Measurements from ENCODE around the gene PYDC1.
"Not testable (repeated sequence)": the region's sequence is repeated elsewhere in the genome, so short reads cannot be mapped to it uniquely, and the experiment has no call there.

PYDC1 gene

DNA sequence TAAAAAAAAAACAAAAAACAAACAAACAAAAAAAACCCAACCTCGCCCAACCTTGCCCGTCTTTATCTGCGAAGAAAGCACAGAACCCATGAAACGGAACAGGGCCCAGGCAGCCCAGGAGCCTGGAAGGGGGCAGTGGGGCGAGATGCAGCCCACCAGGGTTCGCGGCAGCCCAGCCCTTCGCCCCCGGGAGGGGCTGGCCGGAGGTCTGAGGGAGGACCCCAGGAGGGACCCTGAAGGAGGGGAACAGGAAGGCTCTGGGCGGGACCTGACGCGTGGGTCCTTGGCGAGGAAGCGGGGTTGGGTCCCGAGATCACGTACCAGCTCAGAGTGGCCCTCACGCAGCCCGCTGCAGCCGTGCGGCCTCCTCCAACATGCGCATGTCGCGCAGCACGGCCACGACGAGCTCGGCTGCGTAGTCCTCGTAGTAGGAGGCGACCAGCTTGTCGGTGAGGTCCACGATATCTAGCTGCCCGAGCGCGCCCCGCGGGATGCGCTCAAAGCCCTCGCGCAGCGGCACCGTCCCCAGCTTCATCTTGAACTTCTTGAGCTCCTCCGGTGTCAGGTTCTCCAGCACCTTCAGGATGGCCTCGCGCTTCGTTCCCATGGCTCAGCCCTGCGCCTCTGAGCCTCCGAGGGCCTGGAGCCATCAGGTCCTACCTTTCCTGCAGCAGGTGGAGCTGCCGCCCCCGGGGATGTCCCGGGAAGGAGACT is at the start of gene PYDC1:
Gene PYDC1 (minus strand): TSS at position 714 of the 714 bp plus-strand sequence. CDS start 107 bp downstream, at position 607.
- DNase-seq, result no peak

DNA sequence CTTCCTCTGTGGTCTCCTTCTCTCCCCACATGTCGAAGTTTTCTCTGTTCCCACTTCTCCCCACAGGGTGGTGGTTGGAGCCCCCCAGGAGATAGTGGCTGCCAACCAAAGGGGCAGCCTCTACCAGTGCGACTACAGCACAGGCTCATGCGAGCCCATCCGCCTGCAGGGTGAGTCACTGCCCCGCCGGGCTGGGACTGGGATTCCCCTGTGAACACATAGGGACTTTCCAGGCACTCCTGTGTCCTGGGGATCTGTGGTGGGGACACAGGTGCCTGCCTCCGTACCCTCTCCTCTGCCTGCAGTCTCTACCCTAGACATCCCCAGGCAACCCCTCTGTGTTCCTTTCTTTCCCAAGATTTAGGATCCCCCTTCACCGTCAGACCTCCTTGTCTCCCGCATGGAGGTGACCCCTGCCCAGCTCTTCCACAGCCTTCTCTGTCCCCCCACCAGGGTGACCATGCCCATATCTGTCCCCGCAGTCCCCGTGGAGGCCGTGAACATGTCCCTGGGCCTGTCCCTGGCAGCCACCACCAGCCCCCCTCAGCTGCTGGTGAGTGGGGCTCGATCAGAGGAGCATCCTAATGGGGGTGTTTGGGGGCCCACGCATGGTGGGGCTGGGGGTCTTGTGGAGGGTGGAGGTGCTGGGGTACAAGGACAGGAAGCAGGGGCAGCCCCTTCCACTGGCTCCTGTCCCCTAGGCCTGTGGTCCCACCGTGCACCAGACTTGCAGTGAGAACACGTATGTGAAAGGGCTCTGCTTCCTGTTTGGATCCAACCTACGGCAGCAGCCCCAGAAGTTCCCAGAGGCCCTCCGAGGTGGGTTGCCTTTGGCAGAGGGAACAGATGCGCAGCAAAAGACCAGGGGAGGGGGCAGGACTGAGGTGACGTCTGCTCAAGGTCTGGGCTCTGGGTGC is 48.7 kb upstream of the PYDC1 start:
- no peak for DNase-seq

DNA sequence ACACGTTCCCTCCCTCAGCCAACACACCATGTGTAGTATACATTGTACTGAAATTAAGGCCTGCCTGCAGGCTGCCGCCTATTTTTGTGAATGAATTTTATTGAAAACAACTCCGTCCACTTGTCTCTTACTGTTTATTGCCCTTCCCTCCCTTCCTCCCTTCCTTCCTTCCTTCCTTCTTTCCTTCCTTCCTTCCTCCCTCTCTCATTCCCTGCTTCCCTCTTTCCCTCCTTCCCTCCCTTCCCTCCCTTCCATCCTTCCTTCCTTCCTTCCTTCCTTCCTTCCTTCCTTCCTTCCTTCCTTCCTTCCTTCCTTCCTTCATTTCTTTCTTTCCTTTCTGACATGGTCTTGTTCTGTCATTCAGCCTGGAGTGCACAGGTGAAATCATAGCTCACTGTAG is 45.1 kb upstream of the PYDC1 start:
- no peak for DNase-seq

DNA sequence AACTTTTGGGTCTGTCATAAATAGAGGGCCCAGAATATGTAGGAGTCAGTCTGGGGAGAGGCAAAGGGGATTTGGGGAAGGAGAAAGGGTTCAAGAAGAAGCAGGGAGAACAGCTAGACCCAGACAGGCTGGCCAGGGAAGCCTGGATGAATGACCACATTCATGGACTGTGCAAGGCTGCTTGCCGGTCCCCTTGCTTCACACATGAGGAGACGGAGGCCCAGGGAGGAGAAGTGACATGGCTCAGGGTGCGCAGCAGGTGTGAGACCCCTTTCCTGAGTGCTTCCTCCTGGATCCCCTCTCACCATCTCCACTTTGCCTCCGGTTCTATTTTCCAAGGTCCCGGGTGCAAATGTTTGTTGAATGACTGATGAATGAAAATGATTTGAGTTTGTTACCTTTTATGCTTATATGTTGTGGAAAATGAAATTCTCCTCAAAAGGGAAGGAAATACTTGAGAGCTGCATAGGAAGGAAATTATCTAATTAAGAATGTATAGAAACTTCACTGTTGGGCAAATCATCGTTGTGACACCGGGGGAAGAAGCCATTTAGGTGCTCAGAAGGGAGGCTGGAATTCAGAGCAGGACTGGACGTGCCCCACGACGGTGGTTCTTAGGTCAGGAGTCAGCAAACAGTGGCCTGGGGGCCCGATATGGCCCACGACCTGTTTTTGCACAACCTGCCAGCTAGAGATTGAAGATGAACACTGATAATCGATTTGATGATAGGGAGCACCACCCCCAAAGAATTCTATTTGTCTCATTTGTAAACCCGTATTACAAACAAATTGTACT is 43.4 kb upstream of the PYDC1 start:
- no peak for DNase-seq

DNA sequence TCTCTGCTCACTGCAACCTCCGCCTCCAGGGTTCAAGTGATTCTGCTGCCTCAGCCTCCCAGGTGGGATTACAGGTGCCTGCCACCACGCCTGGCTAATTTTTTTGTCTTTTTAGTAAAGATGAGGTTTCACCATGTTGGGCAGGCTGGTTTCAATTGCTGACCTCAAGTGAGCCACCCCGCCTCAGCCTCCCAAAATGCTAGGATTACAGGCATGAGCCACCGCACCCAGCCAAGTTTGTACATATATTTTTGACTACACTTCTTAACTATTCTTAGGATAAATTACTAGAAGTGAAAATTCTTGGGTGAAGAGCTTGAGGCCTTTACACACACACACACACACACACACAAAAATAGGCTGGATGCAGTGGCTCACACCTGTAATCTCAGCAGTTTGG is 41.4 kb upstream of the PYDC1 start:
- no peak for DNase-seq

DNA sequence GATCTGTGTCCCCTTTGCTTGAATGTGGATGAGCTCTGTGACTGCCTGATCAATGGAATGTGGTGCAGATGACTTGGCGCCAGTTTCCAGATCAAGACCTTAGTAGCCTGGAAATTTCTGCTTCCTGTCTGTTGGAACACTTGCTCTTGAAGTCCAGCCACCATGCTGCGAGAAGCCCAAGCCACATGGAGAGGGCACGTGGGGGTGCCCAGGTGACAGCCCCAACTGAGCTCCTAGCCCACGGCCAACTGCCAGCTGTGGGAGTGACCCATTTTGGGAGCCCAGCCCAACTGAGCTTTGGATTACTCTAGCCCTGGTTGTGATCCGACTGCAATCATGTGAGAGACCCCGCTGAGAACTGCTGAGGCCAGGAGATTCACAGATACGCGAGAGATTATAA is 39.5 kb upstream of the PYDC1 start:
- DNase-seq, result no peak

DNA sequence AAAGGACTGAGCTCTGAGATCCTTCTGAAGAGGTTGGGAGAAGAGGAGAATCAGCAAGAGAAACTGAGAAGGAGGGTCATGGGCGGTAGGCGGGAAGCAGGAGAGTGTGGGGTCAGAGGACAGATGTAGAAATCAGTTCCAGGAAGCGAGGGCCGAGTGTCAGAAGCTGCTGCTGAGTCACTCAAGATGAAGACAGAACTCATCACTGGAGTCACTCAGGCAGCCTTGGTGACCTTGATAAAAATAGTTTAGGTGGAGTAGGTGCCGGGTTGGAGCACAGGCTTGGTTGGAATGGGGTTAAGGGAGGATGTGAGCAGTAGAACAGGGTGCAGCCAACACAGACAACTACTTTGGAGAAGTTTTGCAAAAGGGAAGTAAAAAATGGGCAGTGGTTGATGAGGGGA is 36.7 kb upstream of the PYDC1 start:
- no peak for DNase-seq

DNA sequence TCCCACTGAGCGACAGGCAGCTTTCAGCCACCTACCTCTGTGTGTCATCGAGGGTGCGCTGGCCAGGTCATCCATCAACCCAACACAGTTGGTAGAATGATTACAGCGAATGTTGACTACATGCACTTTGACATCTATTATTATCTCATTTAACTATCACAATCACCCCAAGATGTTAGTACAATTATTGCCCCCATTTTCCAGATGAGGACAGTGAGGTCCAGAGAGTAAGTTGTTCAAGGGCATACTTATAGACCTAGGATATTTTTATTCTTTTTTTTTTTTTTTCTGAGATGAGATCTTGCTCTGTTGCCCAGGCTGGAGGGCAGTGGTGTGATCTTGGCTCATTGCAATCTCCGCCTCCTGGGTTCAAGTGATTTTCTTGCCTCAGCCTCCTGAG is 34.5 kb upstream of the PYDC1 start:
- no peak for DNase-seq

DNA sequence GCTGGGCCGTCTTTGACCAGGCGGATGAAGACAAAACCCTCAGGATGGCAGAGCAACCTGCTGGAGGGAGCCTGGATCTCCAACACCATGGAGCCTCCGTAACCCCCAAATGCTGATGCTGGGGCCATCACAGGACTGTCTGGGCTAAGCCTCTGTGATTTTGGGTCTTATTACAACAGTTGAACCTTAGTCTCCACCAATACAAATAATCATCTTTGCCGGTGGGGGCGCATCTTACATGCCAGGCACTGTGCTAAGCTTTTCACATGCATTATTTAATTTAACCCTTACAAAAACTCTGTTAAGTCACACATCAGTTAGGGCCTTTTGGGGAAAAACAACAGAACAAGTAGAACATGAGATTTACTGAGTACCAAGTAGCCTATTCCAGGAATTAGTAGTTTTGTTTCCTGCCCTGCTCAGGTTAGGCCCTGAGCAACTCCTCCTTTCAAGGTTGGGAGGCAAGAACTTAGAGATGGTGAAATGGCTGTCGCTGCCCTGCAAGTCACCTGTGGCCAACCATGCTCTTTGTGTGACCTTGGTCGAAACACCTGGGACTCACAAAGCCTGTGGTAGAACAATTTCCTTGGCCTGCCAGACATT is 33.9 kb upstream of the PYDC1 start:
- no peak for DNase-seq

DNA sequence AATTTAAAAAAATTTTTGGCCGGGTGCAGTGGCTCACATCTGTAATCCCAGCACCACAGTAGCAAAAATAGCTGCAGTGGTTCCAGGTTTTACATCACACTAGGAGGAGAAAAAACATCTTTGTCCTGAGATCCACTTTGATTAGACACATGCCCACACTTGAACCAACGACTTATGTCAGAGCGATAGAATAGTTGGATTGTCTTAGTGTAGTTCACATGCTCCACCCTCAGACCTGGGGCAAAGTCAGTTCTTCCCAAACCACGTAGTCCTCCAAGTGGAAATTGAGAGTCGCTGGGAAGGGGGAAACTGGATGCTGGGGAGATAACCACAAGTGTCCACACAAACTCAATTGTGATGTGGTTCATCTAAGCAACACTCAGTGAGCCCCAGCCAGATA is 31.4 kb upstream of the PYDC1 start:
- DNase-seq, result no peak

DNA sequence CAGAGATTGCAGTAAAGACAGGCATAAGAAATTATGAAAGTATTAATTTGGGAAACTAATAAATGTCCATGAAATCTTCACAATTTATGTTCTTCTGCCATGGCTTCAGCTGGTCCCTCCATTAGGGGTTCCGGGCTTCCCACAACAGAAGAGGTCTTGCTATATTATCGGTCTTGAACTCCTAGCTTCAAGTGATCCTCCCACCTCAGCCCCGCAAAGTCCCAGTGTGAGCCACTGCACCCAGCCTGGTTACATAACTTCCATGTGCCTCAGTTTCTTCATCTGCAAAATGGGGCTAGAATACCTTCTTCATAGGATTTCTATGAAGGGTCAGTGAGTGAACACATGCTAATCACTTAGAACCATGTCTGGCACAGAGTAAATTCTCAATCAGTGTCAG is 29.4 kb upstream of the PYDC1 start:
- no peak for DNase-seq

DNA sequence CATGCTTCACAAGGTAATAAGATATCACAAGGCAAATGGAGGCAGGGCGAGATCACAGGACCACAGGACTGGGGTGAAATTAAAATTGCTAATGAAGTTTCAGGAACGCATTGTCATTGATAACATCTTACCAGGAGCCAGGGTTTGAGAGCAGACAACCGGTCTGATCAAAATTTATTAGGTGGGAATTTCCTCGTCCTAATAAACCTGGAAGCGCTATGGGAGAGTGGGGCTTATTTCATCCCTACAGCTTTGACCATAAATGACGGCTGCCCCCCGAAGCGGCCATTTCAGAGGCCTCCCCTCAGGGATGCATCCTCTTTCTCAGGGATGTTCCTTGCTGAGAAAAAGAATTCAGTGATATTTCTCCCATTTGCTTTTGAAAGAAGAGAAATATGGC is 28.7 kb upstream of the PYDC1 start:
- DNase-seq, result not testable (repeated sequence)

DNA sequence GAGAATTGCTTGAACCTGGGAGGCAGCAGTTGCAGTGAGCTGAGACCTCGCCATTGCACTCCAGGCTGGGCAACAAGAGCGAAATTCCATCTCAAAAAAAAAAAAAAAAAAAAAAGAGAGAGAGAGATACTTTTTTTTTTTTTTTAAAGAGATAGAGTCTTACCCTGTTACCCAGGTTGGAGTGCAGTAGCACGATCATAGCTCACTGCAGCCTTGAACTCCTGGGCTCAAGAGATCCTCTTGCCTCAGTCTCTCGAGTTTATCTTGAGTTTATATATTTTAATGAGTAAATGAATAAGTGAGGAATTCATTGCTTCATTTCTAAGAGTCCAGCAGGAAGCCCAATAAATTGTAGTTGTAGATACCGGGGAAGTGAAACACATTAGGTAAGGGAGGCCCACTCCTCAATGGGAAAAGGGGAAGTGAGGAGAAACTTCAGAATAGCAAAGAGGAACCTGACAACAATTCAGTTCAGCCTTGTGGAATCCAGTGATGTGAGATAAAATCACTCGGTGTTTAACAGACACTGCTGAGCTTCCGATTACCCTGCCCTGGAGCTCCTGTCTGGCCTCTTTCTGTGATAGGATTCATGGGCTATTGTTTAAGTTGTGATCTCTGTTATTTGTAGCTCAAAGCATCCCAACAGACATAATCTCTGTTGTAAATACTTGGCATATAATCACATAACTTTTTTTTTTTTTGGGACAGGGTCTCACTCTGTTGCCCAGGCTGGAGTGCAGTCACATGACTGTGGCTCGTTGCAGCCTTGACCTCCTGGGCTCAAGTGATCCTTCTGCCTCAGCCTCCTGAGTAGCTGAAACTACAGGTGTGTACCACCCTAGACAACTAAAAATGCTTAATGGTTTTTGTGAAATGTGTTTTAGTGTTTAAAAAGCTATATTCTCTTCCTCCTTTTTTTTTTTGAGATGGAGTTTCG is 27.1 kb upstream of the PYDC1 start:
- no peak for DNase-seq

DNA sequence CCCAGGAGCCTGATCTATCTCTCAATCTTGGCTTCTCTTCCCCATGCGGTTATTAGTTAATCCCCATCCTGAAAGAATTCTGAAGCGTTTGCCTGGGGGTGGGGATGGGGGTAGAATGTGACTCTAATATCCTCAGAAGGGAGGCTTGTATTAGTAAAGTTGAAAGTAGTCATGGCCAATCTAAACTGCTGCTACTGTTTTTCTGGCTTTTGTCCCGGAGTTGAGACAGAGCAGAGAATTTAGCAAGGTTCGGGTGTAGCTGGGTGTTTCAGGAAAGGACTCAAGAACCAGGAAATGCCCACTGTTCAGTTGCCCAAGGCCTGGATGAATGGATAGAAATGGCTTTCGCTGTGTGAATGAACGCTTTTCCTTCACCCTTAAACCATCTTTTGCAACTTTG is 25.3 kb upstream of the PYDC1 start:
- no peak for DNase-seq

DNA sequence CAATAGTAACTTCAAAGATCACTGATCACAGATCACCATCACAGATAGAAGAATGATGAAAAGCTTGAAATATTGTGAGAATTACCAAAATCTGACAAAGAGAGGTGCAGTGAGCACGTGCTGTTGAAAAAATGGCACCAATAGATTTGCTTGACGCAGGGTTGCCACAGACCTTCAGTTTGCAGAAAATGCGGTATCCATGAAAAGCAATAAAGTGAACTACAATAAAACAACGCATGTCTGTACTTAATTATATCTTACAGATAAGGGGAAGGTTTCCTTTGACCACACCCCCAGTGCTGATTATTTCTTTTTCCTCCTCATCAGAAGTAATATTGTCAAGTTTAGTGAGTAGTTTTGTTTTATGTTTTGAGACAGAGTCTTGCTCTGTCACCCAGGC is 21.1 kb upstream of the PYDC1 start:
- DNase-seq, result no peak

DNA sequence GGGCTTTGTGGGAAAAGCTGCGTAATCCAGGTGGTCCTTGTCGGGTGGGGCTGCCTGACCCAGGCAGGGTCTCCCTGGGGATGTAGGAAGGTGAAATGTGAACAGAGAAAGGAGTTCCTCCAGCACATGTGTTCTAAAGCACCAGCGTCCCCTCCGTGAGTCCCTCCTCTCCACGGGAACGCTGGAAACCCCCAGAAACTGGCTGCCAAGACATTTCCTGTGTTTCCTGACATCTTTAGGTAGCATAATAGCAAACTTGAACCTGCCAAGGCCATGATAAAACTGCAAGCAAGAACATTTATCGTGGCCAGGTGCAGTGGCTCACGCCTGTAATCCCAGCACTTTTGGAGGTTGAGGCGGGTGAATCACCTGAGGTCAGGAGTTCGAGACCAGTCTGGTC is 12.6 kb upstream of the PYDC1 start:
- no peak for DNase-seq

DNA sequence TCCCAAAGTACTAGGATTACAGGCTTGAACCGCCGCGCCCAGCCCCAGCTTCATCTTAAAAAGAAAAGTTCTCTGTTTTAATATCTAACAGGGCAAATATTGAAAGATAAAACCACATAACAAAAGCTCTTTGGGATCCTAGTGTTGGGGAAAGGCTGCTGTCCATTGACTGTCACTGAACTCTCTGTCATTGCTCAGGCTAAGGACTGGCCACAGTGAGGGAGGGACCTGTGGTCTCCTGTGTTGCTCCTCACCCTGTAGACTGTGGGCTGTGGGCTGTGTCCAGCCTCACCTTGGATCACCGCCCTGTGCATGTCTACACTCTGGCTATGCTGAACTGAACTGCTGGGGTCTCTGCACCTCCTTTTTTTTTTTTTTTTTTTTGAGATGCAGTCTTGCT is 11.3 kb upstream of the PYDC1 start:
- DNase-seq, result no peak

DNA sequence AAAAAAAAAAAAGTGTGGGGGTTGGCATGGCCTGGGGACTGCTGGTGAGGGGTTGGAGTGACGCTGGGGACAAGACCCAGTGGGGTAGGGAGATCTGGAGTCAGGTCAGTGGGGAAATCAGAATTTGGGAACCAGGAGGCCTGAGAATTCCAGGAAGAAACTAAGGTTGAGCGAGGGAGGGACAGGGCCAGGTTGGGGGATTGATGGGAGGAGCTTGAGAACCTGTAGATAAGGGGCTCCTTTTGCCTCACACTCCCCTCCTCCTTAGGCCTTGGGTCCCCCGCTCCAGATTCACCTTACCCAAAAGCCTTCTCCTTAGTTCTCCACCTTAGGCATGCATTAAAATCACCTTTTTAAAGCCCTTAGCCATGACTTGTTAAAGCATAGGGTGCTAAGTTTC is 8.3 kb upstream of the PYDC1 start:
- DNase-seq, result no peak

DNA sequence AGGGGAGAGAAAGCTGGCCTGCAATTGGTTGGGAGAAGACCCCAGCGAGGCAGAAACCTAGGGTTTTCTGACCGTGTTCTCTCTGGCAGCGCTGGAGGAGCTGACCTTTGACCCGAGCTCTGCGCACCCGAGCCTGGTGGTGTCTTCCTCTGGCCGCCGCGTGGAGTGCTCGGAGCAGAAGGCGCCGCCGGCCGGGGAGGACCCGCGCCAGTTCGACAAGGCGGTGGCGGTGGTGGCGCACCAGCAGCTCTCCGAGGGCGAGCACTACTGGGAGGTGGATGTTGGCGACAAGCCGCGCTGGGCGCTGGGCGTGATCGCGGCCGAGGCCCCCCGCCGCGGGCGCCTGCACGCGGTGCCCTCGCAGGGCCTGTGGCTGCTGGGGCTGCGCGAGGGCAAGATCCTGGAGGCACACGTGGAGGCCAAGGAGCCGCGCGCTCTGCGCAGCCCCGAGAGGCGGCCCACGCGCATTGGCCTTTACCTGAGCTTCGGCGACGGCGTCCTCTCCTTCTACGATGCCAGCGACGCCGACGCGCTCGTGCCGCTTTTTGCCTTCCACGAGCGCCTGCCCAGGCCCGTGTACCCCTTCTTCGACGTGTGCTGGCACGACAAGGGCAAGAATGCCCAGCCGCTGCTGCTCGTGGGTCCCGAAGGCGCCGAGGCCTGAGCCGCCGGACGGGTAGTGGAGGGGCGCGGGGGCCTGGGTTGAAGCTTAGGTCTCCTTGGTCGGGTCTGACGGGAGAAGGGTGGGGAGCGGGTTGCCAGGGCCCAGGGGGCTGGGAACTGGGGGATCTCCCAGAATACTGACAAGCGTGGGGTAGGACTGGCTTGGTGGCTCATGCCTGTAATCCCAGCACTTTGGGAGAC is 7.4 kb upstream of the PYDC1 start:
- no peak for DNase-seq

DNA sequence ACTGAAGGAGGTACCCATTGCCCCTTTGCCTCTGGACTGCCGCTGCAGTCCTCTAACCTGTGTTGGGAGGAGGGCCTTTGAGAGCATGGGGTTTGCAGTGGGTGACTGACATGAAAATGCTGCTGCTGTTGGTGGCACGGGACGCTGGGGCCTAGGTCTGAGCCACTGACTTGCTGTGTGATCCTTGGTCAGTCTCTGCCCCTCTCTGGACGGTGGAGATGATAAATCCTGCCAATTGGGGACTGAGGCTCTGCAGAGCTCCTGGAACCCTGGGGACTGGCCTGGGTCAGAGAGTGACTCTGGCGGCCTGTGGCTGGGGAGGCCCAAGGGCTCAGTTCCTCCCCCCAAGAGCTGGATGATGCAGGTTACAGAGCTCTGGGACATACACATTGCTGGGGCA is 6.1 kb upstream of the PYDC1 start:
- DNase-seq, result no peak
